Measurements from ENCODE around the gene C10orf95. TPM values are rescaled to one million over a fixed set of nuclear protein-coding genes. Genes with fewer than 3 reads are reported as not detected.

The C10orf95 gene
- total and polyA plus RNA-seq, 2 experiments from 2014 or later = 0.69 to 1.1 TPM

GRCh38 chr10:102435133-102435497 lies 16.2 kb downstream of the C10orf95 start:
- Histone ChIP-seq H3K9me2 (ENCODE audit: insufficient read depth) (no peaks in the 10 kb centered on the region), H4K20me1 (replicated peaks; ENCODE audit: insufficient read depth) (no peaks in the 10 kb centered on the region; the same call in 1 of the 2 replicates), H3K27ac (ENCODE audit: low read depth) (no peak overlapping the region), H3K27me3 (ENCODE audit: insufficient read depth) (peaks cover 56% of the 10 kb centered on the region), H2AFZ (0 out of 2 replicates have a peak overlapping the region, but pooled peaks have one; percentile 59), H3K4me3 (peak overlapping the region; percentile 50), H3F3A (replicated peaks; ENCODE audit: low read depth) (0 out of 2 replicates have a peak, but pooled peaks cover 4% of the 10 kb centered on the region), H3K36me3 (ENCODE audit: insufficient read depth) (no peaks in the 10 kb centered on the region), H3K4me2 (peak overlapping the region; percentile 78), H3K79me2 (replicated peaks; ENCODE audit: insufficient read depth) (no peaks in the 10 kb centered on the region; the same call in 1 of the 2 replicates), H3K4me1 (ENCODE audit: insufficient read depth) (peaks cover 21% of the 10 kb centered on the region)
- DNase-seq (ENCODE audit: low spot score) (no peak), ATAC-seq (no peak)
- H3K9me3 Mint-ChIP-seq = no peaks in the 10 kb centered on the region
- peaks cover 4% of the 10 kb centered on the region; the same call in 2 of the 3 replicates for H3K36me3 Mint-ChIP-seq (ENCODE audit: low read depth)
- TF ChIP-seq, protein P1, sequence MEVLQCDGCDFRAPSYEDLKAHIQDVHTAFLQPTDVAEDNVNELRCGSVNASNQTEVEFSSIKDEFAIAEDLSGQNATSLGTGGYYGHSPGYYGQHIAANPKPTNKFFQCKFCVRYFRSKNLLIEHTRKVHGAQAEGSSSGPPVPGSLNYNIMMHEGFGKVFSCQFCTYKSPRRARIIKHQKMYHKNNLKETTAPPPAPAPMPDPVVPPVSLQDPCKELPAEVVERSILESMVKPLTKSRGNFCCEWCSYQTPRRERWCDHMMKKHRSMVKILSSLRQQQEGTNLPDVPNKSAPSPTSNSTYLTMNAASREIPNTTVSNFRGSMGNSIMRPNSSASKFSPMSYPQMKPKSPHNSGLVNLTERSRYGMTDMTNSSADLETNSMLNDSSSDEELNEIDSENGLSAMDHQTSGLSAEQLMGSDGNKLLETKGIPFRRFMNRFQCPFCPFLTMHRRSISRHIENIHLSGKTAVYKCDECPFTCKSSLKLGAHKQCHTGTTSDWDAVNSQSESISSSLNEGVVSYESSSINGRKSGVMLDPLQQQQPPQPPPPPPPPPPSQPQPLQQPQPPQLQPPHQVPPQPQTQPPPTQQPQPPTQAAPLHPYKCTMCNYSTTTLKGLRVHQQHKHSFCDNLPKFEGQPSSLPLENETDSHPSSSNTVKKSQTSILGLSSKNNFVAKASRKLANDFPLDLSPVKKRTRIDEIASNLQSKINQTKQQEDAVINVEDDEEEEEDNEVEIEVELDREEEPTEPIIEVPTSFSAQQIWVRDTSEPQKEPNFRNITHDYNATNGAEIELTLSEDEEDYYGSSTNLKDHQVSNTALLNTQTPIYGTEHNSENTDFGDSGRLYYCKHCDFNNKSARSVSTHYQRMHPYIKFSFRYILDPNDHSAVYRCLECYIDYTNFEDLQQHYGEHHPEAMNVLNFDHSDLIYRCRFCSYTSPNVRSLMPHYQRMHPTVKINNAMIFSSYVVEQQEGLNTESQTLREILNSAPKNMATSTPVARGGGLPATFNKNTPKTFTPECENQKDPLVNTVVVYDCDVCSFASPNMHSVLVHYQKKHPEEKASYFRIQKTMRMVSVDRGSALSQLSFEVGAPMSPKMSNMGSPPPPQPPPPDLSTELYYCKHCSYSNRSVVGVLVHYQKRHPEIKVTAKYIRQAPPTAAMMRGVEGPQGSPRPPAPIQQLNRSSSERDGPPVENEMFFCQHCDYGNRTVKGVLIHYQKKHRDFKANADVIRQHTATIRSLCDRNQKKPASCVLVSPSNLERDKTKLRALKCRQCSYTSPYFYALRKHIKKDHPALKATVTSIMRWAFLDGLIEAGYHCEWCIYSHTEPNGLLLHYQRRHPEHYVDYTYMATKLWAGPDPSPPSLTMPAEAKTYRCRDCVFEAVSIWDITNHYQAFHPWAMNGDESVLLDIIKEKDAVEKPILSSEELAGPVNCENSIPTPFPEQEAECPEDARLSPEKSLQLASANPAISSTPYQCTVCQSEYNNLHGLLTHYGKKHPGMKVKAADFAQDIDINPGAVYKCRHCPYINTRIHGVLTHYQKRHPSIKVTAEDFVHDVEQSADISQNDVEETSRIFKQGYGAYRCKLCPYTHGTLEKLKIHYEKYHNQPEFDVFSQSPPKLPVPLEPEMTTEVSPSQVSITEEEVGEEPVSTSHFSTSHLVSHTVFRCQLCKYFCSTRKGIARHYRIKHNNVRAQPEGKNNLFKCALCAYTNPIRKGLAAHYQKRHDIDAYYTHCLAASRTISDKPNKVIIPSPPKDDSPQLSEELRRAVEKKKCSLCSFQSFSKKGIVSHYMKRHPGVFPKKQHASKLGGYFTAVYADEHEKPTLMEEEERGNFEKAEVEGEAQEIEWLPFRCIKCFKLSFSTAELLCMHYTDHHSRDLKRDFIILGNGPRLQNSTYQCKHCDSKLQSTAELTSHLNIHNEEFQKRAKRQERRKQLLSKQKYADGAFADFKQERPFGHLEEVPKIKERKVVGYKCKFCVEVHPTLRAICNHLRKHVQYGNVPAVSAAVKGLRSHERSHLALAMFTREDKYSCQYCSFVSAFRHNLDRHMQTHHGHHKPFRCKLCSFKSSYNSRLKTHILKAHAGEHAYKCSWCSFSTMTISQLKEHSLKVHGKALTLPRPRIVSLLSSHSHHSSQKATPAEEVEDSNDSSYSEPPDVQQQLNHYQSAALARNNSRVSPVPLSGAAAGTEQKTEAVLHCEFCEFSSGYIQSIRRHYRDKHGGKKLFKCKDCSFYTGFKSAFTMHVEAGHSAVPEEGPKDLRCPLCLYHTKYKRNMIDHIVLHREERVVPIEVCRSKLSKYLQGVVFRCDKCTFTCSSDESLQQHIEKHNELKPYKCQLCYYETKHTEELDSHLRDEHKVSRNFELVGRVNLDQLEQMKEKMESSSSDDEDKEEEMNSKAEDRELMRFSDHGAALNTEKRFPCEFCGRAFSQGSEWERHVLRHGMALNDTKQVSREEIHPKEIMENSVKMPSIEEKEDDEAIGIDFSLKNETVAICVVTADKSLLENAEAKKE (CRISPR knock-in tag; IDR thresholded peaks at IDR 0.05) = no peak
- TF ChIP-seq CREB1 (CRISPR knock-in tag; IDR thresholded peaks at IDR 0.05; ENCODE audit: low read depth) (no peak), NANOG (IDR thresholded peaks at IDR 0.05; ENCODE audit: borderline replicate concordance) (no peak), JUNB (IDR thresholded peaks at IDR 0.05; ENCODE audit: unreplicated experiment) (no peak), ETS1 (IDR thresholded peaks at IDR 0.05) (no peak), ZNF331 (CRISPR knock-in tag; IDR thresholded peaks at IDR 0.05; ENCODE audit: low read depth) (no peak), POLR2AphosphoS5 (IDR thresholded peaks at IDR 0.05; ENCODE audit: low read depth) (no peak), ZNF114 (CRISPR knock-in tag; IDR thresholded peaks at IDR 0.05) (no peak), EZH2phosphoT487 (IDR thresholded peaks at IDR 0.05; ENCODE audit: unreplicated experiment) (no peak), EZH2 (IDR thresholded peaks at IDR 0.05; ENCODE audit: low read depth, unreplicated experiment) (no peak), STAT1 (IDR thresholded peaks at IDR 0.05; ENCODE audit: unreplicated experiment) (no peak)
- TF ChIP-seq, protein P2, sequence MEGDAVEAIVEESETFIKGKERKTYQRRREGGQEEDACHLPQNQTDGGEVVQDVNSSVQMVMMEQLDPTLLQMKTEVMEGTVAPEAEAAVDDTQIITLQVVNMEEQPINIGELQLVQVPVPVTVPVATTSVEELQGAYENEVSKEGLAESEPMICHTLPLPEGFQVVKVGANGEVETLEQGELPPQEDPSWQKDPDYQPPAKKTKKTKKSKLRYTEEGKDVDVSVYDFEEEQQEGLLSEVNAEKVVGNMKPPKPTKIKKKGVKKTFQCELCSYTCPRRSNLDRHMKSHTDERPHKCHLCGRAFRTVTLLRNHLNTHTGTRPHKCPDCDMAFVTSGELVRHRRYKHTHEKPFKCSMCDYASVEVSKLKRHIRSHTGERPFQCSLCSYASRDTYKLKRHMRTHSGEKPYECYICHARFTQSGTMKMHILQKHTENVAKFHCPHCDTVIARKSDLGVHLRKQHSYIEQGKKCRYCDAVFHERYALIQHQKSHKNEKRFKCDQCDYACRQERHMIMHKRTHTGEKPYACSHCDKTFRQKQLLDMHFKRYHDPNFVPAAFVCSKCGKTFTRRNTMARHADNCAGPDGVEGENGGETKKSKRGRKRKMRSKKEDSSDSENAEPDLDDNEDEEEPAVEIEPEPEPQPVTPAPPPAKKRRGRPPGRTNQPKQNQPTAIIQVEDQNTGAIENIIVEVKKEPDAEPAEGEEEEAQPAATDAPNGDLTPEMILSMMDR (conservative IDR thresholded peaks at IDR 0.05; ENCODE audit: low read depth in 2 of 2) = no peak
- TF ChIP-seq, protein P3, sequence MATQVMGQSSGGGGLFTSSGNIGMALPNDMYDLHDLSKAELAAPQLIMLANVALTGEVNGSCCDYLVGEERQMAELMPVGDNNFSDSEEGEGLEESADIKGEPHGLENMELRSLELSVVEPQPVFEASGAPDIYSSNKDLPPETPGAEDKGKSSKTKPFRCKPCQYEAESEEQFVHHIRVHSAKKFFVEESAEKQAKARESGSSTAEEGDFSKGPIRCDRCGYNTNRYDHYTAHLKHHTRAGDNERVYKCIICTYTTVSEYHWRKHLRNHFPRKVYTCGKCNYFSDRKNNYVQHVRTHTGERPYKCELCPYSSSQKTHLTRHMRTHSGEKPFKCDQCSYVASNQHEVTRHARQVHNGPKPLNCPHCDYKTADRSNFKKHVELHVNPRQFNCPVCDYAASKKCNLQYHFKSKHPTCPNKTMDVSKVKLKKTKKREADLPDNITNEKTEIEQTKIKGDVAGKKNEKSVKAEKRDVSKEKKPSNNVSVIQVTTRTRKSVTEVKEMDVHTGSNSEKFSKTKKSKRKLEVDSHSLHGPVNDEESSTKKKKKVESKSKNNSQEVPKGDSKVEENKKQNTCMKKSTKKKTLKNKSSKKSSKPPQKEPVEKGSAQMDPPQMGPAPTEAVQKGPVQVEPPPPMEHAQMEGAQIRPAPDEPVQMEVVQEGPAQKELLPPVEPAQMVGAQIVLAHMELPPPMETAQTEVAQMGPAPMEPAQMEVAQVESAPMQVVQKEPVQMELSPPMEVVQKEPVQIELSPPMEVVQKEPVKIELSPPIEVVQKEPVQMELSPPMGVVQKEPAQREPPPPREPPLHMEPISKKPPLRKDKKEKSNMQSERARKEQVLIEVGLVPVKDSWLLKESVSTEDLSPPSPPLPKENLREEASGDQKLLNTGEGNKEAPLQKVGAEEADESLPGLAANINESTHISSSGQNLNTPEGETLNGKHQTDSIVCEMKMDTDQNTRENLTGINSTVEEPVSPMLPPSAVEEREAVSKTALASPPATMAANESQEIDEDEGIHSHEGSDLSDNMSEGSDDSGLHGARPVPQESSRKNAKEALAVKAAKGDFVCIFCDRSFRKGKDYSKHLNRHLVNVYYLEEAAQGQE (IDR thresholded peaks at IDR 0.05; ENCODE audit: unreplicated experiment) = no peak
- H3K4me3 Mint-ChIP-seq = peak overlapping the region; percentile 67
- no peak overlapping the region for H3K27ac Mint-ChIP-seq
- peaks cover 26% of the 10 kb centered on the region for H3K4me1 Mint-ChIP-seq
- H3K27me3 Mint-ChIP-seq (ENCODE audit: insufficient read depth, low read depth, poor library complexity) = peaks cover 53% of the 10 kb centered on the region
